T-cell (primary cell): ENCODE measurements around the gene MATN1. TPM values are rescaled to one million over a fixed set of nuclear protein-coding genes. Genes with fewer than 3 reads are reported as not detected.

Source experiments
- ATAC-seq, 4 experiments: fragments of 200-7000 bp in 3 of 4; fragments of 150-1000 bp in 1 of 4; cut with Tn5 transposase; replicated peaks in 1 of 4; 1 replicate in 3 of 4; 2 replicates in 1 of 4; pipeline ENCODE4 v1.10.0; 2021; ENCODE audit warnings: moderate library complexity in 3 of 4, mild to moderate bottlenecking in 2 of 4, moderate number of reproducible peaks in 1 of 4
- CTCF ChIA-PET, 2 donors: fragments of 300-600 bp; sonication (Branson Sonifier 250); formaldehyde crosslinking; loops; one replicate each; lab custom pipeline; 2022; ENCODE audit warnings: antibody characterized with exemption in 2 of 2; lab: Charles Lee
- POLR2A ChIA-PET, 2 donors: fragments of 300-600 bp; sonication (Branson Sonifier 250); formaldehyde crosslinking; loops; one replicate each; lab custom pipeline; 2022; ENCODE audit warnings: antibody characterized with exemption in 2 of 2; lab: Charles Lee
- DNase-seq, 35 experiments: peaks; one replicate each; pipeline versions ENCODE4 v3.0.0 to v3.0.0-alpha.2; 2013 to 2023
- H3K27ac ChIP-seq: one replicate; pipeline ENCODE4 v1.5.1; 2013; ENCODE audit warnings: low read length
- H3K27me3 ChIP-seq, 2 experiments: replicated peaks in 1 of 2; 1 replicate in 1 of 2; 2 replicates in 1 of 2; pipeline versions ENCODE4 v1.6.1 to v1.7.0; 2013; ENCODE audit warnings: low read length in 1 of 2, mixed read lengths in 1 of 2; ENCODE audit not compliant: control insufficient read depth in 2 of 2, insufficient read depth in 2 of 2; ENCODE audit errors: extremely low read depth in 1 of 2
- H3K36me3 ChIP-seq, 2 donors: 1 replicate in 1 of 2; 2 replicates in 1 of 2; pipeline versions ENCODE4 v1.6.1 to v1.7.0; 2013; ENCODE audit warnings: low read length in 1 of 2; ENCODE audit not compliant: control insufficient read depth in 2 of 2, insufficient read depth in 1 of 2; ENCODE audit errors: extremely low read depth in 1 of 2
- H3K4me1 ChIP-seq, 2 experiments: 1 replicate in 1 of 2; 2 replicates in 1 of 2; pipeline versions ENCODE4 v1.6.1 to v1.7.0; 2013; ENCODE audit warnings: low read length in 2 of 2, mixed read lengths in 1 of 2; ENCODE audit not compliant: insufficient read depth in 2 of 2, control insufficient read depth in 1 of 2; ENCODE audit errors: extremely low read depth in 1 of 2
- H3K4me3 ChIP-seq, 2 donors: 1 replicate in 1 of 2; 2 replicates in 1 of 2; pipeline versions ENCODE4 v1.5.1 to v1.7.0; 2013; ENCODE audit warnings: mild to moderate bottlenecking in 2 of 2, low read length in 1 of 2, moderate library complexity in 1 of 2; ENCODE audit not compliant: control insufficient read depth in 1 of 2; ENCODE audit errors: extremely low read depth in 1 of 2
- H3K9me3 ChIP-seq: 2 replicates; pipeline ENCODE4 v1.7.0; 2013
- H3K27ac Mint-ChIP-seq, 2 donors: one replicate each; pipeline ENCODE4 v1.8.0; 2020 to 2021; ENCODE audit warnings: mild to moderate bottlenecking in 2 of 2, mixed read lengths in 2 of 2
- H3K27me3 Mint-ChIP-seq, 2 donors: one replicate each; pipeline ENCODE4 v1.8.0; 2021 to 2022; ENCODE audit warnings: mixed read lengths in 2 of 2
- H3K36me3 Mint-ChIP-seq: one replicate; pipeline ENCODE4 v1.8.0; 2021; ENCODE audit warnings: mixed read lengths
- H3K4me1 Mint-ChIP-seq, 3 donors: one replicate each; pipeline ENCODE4 v1.8.0; 2020 to 2022; ENCODE audit warnings: mixed read lengths in 3 of 3, mild to moderate bottlenecking in 1 of 3
- H3K4me3 Mint-ChIP-seq, 3 donors: one replicate each; pipeline ENCODE4 v1.8.0; 2020 to 2022; ENCODE audit warnings: mild to moderate bottlenecking in 3 of 3, mixed read lengths in 3 of 3, moderate library complexity in 3 of 3
- H3K9me3 Mint-ChIP-seq, 3 donors: one replicate each; pipeline ENCODE4 v1.8.0; 2020 to 2022; ENCODE audit warnings: mixed read lengths in 3 of 3
- WGBS: methylation state at CpG from one replicate; pipeline ENCODE4 v1.1.5; 2013; ENCODE audit warnings: missing lambda C conversion rate; ENCODE audit not compliant: insufficient coverage; 5-methylcytosine and 5-hydroxymethylcytosine counted together
- total RNA-seq, 35 experiments: library from RNA in 6 of 35; stranded (reverse) in 6 of 35; fragments of 120-200 nt in 1 of 35; gene quantifications; one replicate each; pipeline versions ENCODE4 v1.2.1 to v1.2.4 and lab custom pipeline; 2013 to 2026

MATN1 gene
- total RNA-seq, 5 donors from 2014 or later (not counting 1 experiment from before 2014, with no cell fraction given), result 0.20 to 5.5 (median 0.60) TPM

- ATAC-seq (no peak), DNase-seq (no peak)
- ChIA-PET POLR2A (no interaction called here), CTCF (no interaction called here)
- Mint-ChIP-seq H3K4me3 (no peak overlapping the region), H3K4me1 (peaks cover 37 to 56% (median 50%) of the 10 kb centered on the region in 3 donors), H3K27ac (peak overlapping the region; percentile 56 to 69), H3K36me3 (peaks cover 61% of the 10 kb centered on the region), H3K9me3 (no peaks in the 10 kb centered on the region), H3K27me3 (no peaks in the 10 kb centered on the region)
- WGBS, result 91% methylated on average over 5 of the region's 6 CpGs
- peaks cover 27 to 77% of the 10 kb centered on the region in 2 donors for H3K36me3 ChIP-seq
- no peaks in the 10 kb centered on the region for H3K9me3 ChIP-seq
- H3K4me1 ChIP-seq, result peaks cover 0 to 49% of the 10 kb centered on the region in 2 experiments
- H3K27me3 ChIP-seq, result no peaks in the 10 kb centered on the region
- H3K4me3 ChIP-seq, result no peak overlapping the region
- no peak overlapping the region for H3K27ac ChIP-seq
Observed at GRCh38 chr1:30735124-30735523, 11.7 kb upstream of the MATN1 start.

DNA sequence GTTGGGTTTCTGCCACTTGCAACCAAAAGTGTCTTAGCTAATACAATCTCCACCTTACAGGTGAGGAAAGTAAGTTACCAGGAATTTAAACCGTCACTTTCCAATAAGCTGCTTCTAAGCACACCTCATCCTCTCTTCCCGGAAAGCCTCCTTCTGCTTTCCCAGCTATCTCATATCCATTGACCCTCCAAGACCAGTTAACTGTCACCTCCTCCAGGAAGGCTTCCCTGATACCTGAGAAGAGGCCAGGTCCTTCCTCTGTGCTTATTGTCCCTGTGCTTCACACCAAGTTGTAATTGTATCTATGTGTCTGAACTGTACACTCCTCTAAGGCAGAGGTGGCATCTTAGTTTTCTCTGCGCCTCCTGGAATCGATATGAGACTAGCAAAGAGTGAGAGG is 11.2 kb upstream of the MATN1 start:
- no peak overlapping the region for H3K27ac ChIP-seq
- H3K4me1 ChIP-seq, result peaks cover 0 to 49% of the 10 kb centered on the region in 2 experiments
- no peaks in the 10 kb centered on the region for H3K27me3 Mint-ChIP-seq
- CTCF ChIA-PET, result no interaction called here
- POLR2A ChIA-PET, result no interaction called here
- H3K4me1 Mint-ChIP-seq, result peaks cover 31 to 52% (median 45%) of the 10 kb centered on the region in 3 donors
- no peak overlapping the region for H3K4me3 Mint-ChIP-seq
- no peaks in the 10 kb centered on the region for H3K9me3 ChIP-seq
- H3K9me3 Mint-ChIP-seq, result no peaks in the 10 kb centered on the region
- 100% methylated on average over 2 of the region's 4 CpGs for WGBS
- H3K36me3 ChIP-seq, result peaks cover 27 to 72% of the 10 kb centered on the region in 2 donors
- no peak for ATAC-seq
- no peak overlapping the region for H3K4me3 ChIP-seq
- no peaks in the 10 kb centered on the region for H3K27me3 ChIP-seq
- peak overlapping the region; percentile 19 to 56 for H3K27ac Mint-ChIP-seq
- no peak for DNase-seq
- H3K36me3 Mint-ChIP-seq, result peaks cover 57% of the 10 kb centered on the region

GRCh38 chr1:30734106-30734505 is 10.7 kb upstream of the MATN1 start:
- no peaks in the 10 kb centered on the region for H3K27me3 Mint-ChIP-seq
- no peak overlapping the region for H3K27ac ChIP-seq
- no peaks in the 10 kb centered on the region for H3K27me3 ChIP-seq
- no peaks in the 10 kb centered on the region for H3K9me3 ChIP-seq
- peaks cover 29 to 51% (median 40%) of the 10 kb centered on the region in 3 donors for H3K4me1 Mint-ChIP-seq
- H3K4me1 ChIP-seq, result peaks cover 0 to 48% of the 10 kb centered on the region in 2 experiments
- H3K4me3 Mint-ChIP-seq, result no peak overlapping the region
- H3K9me3 Mint-ChIP-seq, result no peaks in the 10 kb centered on the region
- H3K36me3 ChIP-seq, result peaks cover 25 to 67% of the 10 kb centered on the region in 2 donors
- ChIA-PET CTCF (interaction anchor here in 1 of 2 donors (1.3 kb wide), 1 partner anchor 15 kb away, joined by 3 read pairs; no protein-coding TSS in a partner anchor), POLR2A (no interaction called here)
- no peak overlapping the region for H3K4me3 ChIP-seq
- H3K27ac Mint-ChIP-seq, result peak overlapping the region in 1 of 2 donors; percentile 48
- ATAC-seq (no peak), DNase-seq (no peak)
- H3K36me3 Mint-ChIP-seq, result peaks cover 52% of the 10 kb centered on the region
- 88% methylated on average over 3 of the region's 4 CpGs for WGBS

- ATAC-seq (no peak), DNase-seq (no peak)
- H3K4me1 Mint-ChIP-seq, result peaks cover 25 to 46% (median 34%) of the 10 kb centered on the region in 3 donors
- no peaks in the 10 kb centered on the region for H3K27me3 ChIP-seq
- no peaks in the 10 kb centered on the region for H3K27me3 Mint-ChIP-seq
- no peak overlapping the region for H3K4me3 ChIP-seq
- no peak overlapping the region for H3K27ac ChIP-seq
- H3K4me3 Mint-ChIP-seq, result no peak overlapping the region
- POLR2A ChIA-PET, result interaction anchor here in 1 of 2 donors (0.6 to 1.2 kb wide), 2 partner anchors 11 to 16 kb away, joined by 6 to 7 read pairs; no protein-coding TSS in a partner anchor
- H3K9me3 ChIP-seq, result no peaks in the 10 kb centered on the region
- H3K36me3 ChIP-seq, result peaks cover 20 to 61% of the 10 kb centered on the region in 2 donors
- no peaks in the 10 kb centered on the region for H3K9me3 Mint-ChIP-seq
- H3K36me3 Mint-ChIP-seq, result peaks cover 46% of the 10 kb centered on the region
- peak overlapping the region in 1 of 2 donors; percentile 71 for H3K27ac Mint-ChIP-seq
- peaks cover 0 to 42% of the 10 kb centered on the region in 2 experiments for H3K4me1 ChIP-seq
- CTCF ChIA-PET, result interaction anchor here in 1 of 2 donors (1.3 to 1.8 kb wide), 2 partner anchors 10 to 15 kb away, joined by 3 to 13 read pairs; no protein-coding TSS in a partner anchor
- 76% methylated on average over 6 of the region's 8 CpGs for WGBS
Observed at GRCh38 chr1:30733493-30733892, 10.1 kb upstream of the MATN1 start.

DNA sequence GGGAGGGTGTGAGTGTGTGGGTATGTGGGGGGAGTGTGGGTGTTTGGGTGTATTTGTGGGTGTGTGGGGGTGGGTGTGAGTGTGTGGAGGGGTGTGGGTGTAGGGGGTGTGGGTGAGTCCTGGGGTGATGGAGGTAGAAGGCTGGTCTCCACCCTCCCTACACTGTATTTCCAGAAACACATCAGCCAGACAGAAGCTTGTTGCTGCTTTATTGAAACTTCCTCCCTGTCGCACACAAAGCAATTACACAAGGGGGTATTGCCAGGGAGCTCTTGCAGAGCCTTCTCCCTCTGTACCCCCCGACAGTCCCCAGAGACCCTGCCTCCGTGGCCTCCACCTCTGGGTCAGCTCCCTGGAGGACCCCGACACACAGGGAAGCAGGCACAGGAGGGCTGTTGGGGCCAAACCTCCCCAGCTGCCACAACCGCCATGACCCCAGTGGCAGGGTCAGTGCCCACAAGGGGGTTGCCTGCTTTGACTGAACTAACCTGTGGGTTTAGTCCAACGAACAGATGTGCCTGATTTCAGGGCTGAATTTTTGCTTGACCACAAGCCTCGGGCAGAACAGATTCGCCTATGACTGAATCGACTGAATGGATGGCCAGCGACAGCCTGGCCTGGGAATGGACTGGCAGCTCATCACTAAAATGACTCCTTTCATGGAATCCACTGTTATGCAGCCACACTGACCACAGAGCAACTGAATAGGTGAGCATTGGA is 9.1 kb upstream of the MATN1 start:
- H3K4me1 Mint-ChIP-seq, result peaks cover 18 to 43% (median 26%) of the 10 kb centered on the region in 3 donors
- ChIA-PET POLR2A (interaction anchor here in 1 of 2 donors (0.6 to 1.2 kb wide), 2 partner anchors 12 to 912 kb away, joined by 5 to 7 read pairs; partner anchors contain the start of gene PEF1), CTCF (interaction anchor here in 1 of 2 donors (1.8 kb wide), 1 partner anchor 11 kb away, joined by 13 read pairs; no protein-coding TSS in a partner anchor)
- peak overlapping the region; percentile 70 to 72 for H3K27ac Mint-ChIP-seq
- WGBS, result 85% methylated on average over 10 of the region's 10 CpGs
- Histone ChIP-seq H3K9me3 (no peaks in the 10 kb centered on the region), H3K36me3 (peaks cover 18 to 54% of the 10 kb centered on the region in 2 donors), H3K27me3 (no peaks in the 10 kb centered on the region), H3K4me1 (peaks cover 0 to 31% of the 10 kb centered on the region in 2 experiments), H3K4me3 (no peak overlapping the region), H3K27ac (peak overlapping the region; percentile 33)
- no peaks in the 10 kb centered on the region for H3K9me3 Mint-ChIP-seq
- peak overlapping the region in 1 of 3 donors; percentile 58 for H3K4me3 Mint-ChIP-seq
- peak; percentile 33 to 59 (median 51) for ATAC-seq
- H3K27me3 Mint-ChIP-seq, result no peaks in the 10 kb centered on the region
- peak in 1 of 35 experiments; percentile 49 for DNase-seq
- H3K36me3 Mint-ChIP-seq, result peaks cover 38% of the 10 kb centered on the region

DNA sequence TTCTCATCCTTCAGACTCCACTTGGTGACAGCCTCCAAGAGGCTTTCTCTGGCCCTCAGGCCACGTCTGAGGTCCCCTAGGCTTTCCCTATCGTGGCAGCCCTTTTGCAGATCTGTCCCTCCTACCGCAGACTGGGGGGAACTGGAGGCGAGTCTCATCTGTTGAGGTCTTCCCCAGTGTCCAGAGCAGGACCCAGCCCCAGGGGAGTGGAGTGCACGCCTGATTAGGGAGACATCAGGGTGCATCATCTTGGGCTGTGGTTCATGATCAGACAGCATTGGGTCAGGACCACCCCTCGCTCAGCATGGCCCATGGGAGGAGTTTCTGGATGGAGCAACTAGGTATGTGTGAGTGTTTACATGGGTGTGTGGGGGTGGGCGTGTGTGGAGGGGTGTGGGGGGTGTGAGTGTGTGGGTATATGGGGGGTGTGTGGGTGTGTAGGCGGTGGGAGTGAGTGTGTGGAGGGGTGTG is 8.5 kb upstream of the MATN1 start:
- peak overlapping the region in 1 of 3 donors; percentile 58 for H3K4me3 Mint-ChIP-seq
- no peaks in the 10 kb centered on the region for H3K27me3 Mint-ChIP-seq
- Histone ChIP-seq H3K27me3 (no peaks in the 10 kb centered on the region), H3K27ac (peak overlapping the region; percentile 33), H3K36me3 (peaks cover 12 to 49% of the 10 kb centered on the region in 2 donors), H3K9me3 (no peaks in the 10 kb centered on the region), H3K4me1 (peaks cover 0 to 29% of the 10 kb centered on the region in 2 experiments), H3K4me3 (no peak overlapping the region)
- ChIA-PET CTCF (interaction anchor here in 1 of 2 donors (0.5 to 1.8 kb wide), 2 partner anchors 12 to 51 kb away, joined by 3 to 13 read pairs; no protein-coding TSS in a partner anchor), POLR2A (interaction anchor here in 1 of 2 donors (0.6 kb wide), 1 partner anchor 913 kb away, joined by 5 read pairs; the partner anchor contains the start of gene PEF1)
- ATAC-seq (peak in 3 of 4 experiments; percentile 5 to 24 (median 7)), DNase-seq (no peak)
- H3K36me3 Mint-ChIP-seq, result peaks cover 34% of the 10 kb centered on the region
- no peaks in the 10 kb centered on the region for H3K9me3 Mint-ChIP-seq
- peak overlapping the region; percentile 83 to 86 for H3K27ac Mint-ChIP-seq
- WGBS, result 73% methylated on average over 7 of the region's 8 CpGs
- H3K4me1 Mint-ChIP-seq, result peaks cover 18 to 37% (median 22%) of the 10 kb centered on the region in 3 donors
